ENCODE data around the gene RWDD1.

Gene RWDD1

DNA sequence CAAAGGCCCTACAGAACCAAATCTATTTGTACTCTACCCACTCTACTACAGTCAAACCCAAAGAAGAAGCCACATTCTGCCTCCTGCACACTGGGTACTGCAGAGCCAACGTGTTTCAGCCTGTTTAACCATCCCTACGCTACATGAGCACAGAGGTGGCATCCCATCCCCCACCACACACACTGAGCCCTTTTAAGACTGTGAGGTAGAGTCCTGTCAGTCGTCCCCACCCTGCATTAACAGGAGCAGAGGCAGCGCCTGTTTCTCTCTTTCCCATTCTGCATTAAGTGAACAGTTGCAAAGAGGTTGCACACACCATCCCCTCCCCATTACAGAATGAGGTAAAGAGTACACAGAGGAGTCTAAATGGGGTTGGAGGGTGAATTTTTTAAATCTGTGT, 39.8 kb downstream of the RWDD1 start:
- TF ChIP-seq POLR2AphosphoS5 (IDR thresholded peaks at IDR 0.05; ENCODE audit: low read depth, low read length) (no peak), REST (IDR thresholded peaks at IDR 0.05; ENCODE audit: insufficient read depth in 1 of 2, low read depth in 2 of 2, low read length in 2 of 2) (no peak), TAF1 (IDR thresholded peaks at IDR 0.05; ENCODE audit: borderline replicate concordance, insufficient read depth, low read length) (no peak), SIN3A (IDR thresholded peaks at IDR 0.05; ENCODE audit: borderline replicate concordance, insufficient read depth, low read length) (no peak), FOXP2 (optimal IDR thresholded peaks at IDR 0.05; ENCODE audit: borderline replicate concordance, extremely low read depth, extremely low read length, insufficient read depth) (no peak)

DNA sequence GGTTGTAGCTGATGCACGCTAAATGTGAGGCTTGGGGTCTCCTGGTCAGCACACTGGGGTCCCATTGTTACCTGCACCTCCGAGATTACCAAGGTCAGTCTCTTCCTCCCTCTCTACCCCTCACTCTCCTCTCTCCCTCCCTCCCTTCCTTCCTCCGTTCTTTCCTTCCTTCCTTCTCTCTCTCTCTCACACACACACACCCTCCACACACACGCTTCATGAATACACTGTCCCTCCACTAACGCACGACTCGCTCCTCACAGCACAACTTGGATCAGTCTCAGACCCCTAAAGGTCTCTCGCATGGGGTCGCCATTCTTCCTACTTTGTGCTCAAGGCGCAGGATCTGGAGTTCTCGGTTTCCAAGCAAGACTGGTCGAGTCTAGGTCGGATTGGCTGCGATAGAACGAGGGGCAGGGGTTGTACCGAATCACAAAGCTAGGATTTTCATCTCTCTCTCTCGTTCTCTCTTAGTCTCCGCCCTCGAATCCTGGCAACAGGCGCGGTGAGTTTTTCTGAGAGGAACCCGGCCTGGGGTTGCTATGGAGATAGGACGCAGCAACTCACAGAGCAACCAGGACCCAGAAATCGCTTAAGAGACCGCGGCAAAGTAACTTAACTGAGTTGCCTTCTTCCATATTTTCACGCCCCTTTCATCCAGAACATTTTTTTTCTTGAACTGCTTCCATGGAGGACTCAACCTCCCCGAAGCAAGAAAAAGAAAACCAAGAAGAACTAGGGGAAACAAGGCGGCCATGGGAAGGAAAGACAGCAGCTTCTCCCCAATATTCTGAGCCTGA, 44.8 kb downstream of the RWDD1 start, which contains the start of gene RSPH4A:
Gene RSPH4A (plus strand): TSS at position 543 of the 800 bp plus-strand sequence. CDS start 145 bp downstream, at position 688.
- TF ChIP-seq FOXP2 (optimal IDR thresholded peaks at IDR 0.05; ENCODE audit: borderline replicate concordance, extremely low read depth, extremely low read length, insufficient read depth) (no peak), TAF1 (IDR thresholded peaks at IDR 0.05; ENCODE audit: borderline replicate concordance, insufficient read depth, low read length) (no peak), REST (IDR thresholded peaks at IDR 0.05; ENCODE audit: insufficient read depth in 1 of 2, low read depth in 2 of 2, low read length in 2 of 2) (no peak), SIN3A (IDR thresholded peaks at IDR 0.05; ENCODE audit: borderline replicate concordance, insufficient read depth, low read length) (no peak), POLR2AphosphoS5 (IDR thresholded peaks at IDR 0.05; ENCODE audit: low read depth, low read length) (no peak)

- TF ChIP-seq FOXP2 (optimal IDR thresholded peaks at IDR 0.05; ENCODE audit: borderline replicate concordance, extremely low read depth, extremely low read length, insufficient read depth) (no peak), REST (IDR thresholded peaks at IDR 0.05; ENCODE audit: insufficient read depth in 1 of 2, low read depth in 2 of 2, low read length in 2 of 2) (no peak), SIN3A (IDR thresholded peaks at IDR 0.05; ENCODE audit: borderline replicate concordance, insufficient read depth, low read length) (no peak), TAF1 (IDR thresholded peaks at IDR 0.05; ENCODE audit: borderline replicate concordance, insufficient read depth, low read length) (no peak), POLR2AphosphoS5 (IDR thresholded peaks at IDR 0.05; ENCODE audit: low read depth, low read length) (no peak)
Observed at GRCh38 chr6:116616737-116617053, 45.4 kb downstream of the RWDD1 start.

DNA sequence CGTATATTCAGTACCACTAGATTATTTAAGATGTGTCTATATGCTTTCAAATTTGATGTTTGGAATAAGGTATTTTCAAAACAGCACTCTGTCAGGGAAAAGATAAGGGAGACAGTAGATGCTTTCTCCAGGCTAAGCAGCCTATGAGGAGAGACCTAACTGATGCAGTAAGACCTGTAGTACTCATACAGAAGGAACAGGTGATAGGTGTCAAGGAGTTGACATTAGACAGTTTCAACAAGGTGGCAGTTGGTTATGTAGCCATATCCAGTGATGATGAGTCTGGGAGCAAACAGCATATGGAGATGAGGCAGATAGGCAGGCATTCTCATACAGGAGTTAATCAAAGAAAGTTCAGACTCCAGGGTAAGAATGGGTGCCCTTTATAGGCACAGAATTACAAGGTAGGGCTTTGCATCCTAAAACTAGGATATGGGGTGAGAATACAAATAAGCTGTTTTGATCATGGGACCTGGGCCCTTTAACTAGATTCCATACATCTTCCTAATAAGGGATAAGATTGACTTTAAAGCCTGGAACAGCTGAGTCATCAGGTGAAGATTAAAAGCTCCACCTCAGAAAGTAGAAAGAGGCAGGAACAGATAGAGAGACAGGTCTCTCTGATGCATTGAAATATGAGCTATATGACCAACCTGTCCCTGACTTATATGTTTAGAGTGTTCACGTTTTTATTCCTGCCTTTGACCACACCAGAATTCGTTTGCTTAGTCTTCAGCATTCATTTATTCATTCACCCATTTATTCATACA, 52.9 kb downstream of the RWDD1 start:
- TF ChIP-seq FOXP2 (optimal IDR thresholded peaks at IDR 0.05; ENCODE audit: borderline replicate concordance, extremely low read depth, extremely low read length, insufficient read depth), result no peak
- TF ChIP-seq REST (IDR thresholded peaks at IDR 0.05; ENCODE audit: insufficient read depth in 1 of 2, low read depth in 2 of 2, low read length in 2 of 2), result no peak
- TF ChIP-seq POLR2AphosphoS5 (IDR thresholded peaks at IDR 0.05; ENCODE audit: low read depth, low read length), result no peak
- no peak for TF ChIP-seq SIN3A (IDR thresholded peaks at IDR 0.05; ENCODE audit: borderline replicate concordance, insufficient read depth, low read length)
- TF ChIP-seq TAF1 (IDR thresholded peaks at IDR 0.05; ENCODE audit: borderline replicate concordance, insufficient read depth, low read length), result no peak

All from PFSK-1 (cell line).